Cerebellar nuclear complex (tissue), 1 donor: ENCODE results near the gene CFAP119.
A peak's percentile ranks its signal among the peaks of the same experiment; 100 is the strongest.

Experiments used
- DNase-seq, 2 experiments: peaks; one replicate each; lab custom pipeline; 2025; lab: John Stamatoyannopoulos, UW

Gene CFAP119

GRCh38 chr16:30782486-30783279, 20.8 kb upstream of the CFAP119 start:
- DNase-seq: no peak

GRCh38 chr16:30780549-30780948, 18.7 kb upstream of the CFAP119 start:
- no peak for DNase-seq

GRCh38 chr16:30780021-30780420, 18.2 kb upstream of the CFAP119 start:
- no peak for DNase-seq

- DNase-seq: no peak
Observed at GRCh38 chr16:30779596-30779995, 17.7 kb upstream of the CFAP119 start.

- no peak for DNase-seq
Observed at GRCh38 chr16:30778549-30779244, 16.8 kb upstream of the CFAP119 start.

- no peak for DNase-seq
Observed at GRCh38 chr16:30777591-30778297, 15.9 kb upstream of the CFAP119 start.

GRCh38 chr16:30775392-30776188, 13.7 kb upstream of the CFAP119 start:
- DNase-seq: peak in 1 of 2 experiments; percentile 34

GRCh38 chr16:30775131-30775391, 13.2 kb upstream of the CFAP119 start:
- DNase-seq: no peak

- no peak for DNase-seq
Observed at GRCh38 chr16:30774367-30775130, 12.7 kb upstream of the CFAP119 start.

- DNase-seq: no peak
Observed at GRCh38 chr16:30773826-30774225, 12.0 kb upstream of the CFAP119 start.

GRCh38 chr16:30771726-30772125, 9.9 kb upstream of the CFAP119 start:
- DNase-seq: no peak

- no peak for DNase-seq
Observed at GRCh38 chr16:30769379-30770089, 7.7 kb upstream of the CFAP119 start.

- DNase-seq: no peak
Observed at GRCh38 chr16:30768583-30769181, 6.8 kb upstream of the CFAP119 start.

GRCh38 chr16:30767767-30768465, 6.1 kb upstream of the CFAP119 start:
- no peak for DNase-seq

GRCh38 chr16:30766933-30767284, 5.0 kb upstream of the CFAP119 start:
- no peak for DNase-seq

GRCh38 chr16:30766206-30766932, 4.5 kb upstream of the CFAP119 start:
- no peak for DNase-seq

GRCh38 chr16:30764816-30765465, 3.1 kb upstream of the CFAP119 start:
- no peak for DNase-seq

GRCh38 chr16:30764086-30764485, 2.2 kb upstream of the CFAP119 start:
- DNase-seq: no peak
